ENCODE data around the gene TTI1. TPM values are rescaled to one million over a fixed set of nuclear protein-coding genes. Genes with fewer than 3 reads are reported as not detected.

TTI1 gene
- total RNA-seq, 1 experiment from 2014 or later: 26.6 TPM

DNA sequence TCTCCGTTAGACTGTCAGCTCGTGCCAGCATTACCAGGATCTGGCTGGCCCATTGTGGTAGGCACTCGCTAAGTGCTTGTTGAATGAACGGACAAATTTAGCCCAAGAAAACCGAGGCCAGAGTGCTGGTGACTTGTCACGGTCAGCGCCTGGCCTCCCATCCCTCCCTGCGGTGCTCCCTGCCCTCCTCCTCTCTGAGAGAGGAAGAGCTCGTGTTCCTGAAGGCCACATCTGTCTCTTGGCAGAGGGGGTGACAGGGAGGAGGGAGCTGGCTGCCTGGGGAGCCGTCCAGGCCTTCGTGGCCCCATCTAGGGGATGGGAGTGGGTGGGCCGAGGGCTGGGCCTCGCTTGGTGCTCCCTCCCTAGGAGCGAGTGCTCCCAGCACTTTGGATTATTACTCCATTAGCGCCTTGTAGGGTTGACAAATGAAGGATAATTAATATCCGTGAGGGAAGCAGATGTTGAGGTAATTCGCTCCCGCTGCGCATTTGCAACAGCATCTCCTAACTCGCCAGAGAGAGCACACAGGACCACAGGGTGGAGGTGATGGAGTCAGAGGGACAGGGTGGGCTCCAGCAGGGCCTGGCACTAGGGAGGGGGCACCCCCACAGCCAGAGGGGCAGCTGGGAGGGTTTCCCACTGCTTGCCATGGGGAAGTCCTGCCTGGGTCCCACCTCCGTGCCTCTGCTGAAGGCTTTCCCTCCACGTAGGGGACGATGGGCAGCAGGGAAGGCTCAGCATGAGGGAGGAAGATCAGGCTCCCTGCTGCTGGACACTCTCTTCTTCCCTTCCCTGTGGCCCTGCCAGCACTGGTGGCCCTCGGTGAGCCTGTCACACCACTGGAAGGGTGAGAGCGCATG, 93.3 kb downstream of the TTI1 start:
- H3K9me3 ChIP-seq (ENCODE audit: control insufficient read depth, insufficient read depth, low read depth, low read length): no peaks in the 10 kb centered on the region
- intact Hi-C loops (cut with micrococcal nuclease; ENCODE audit: unreplicated experiment): no loop called here
- in situ Hi-C loops (cut with HindIII; ENCODE audit: low pct_unique_long_range_greater_than_20kb, low sequenced_read_pairs): no loop called here
- H3K4me3 ChIP-seq (ENCODE audit: low read depth in 2 of 2, low read length in 2 of 2): no peak overlapping the region
- ChIA-PET CTCF (no interaction called here), POLR2A (no interaction called here)
- H3K4me1 ChIP-seq (ENCODE audit: control insufficient read depth, insufficient read depth, low read length): peaks cover under 1% of the 10 kb centered on the region
- no peak overlapping the region for H3K27ac ChIP-seq (ENCODE audit: low read length)
- H3K27me3 ChIP-seq (ENCODE audit: control insufficient read depth, insufficient read depth, low read length): no peaks in the 10 kb centered on the region
- no peak for TF ChIP-seq POLR2AphosphoS5 (IDR thresholded peaks at IDR 0.05; ENCODE audit: low read depth, low read length)
- TF ChIP-seq TCF7L2 (IDR thresholded peaks at IDR 0.05; ENCODE audit: low read depth, low read length): no peak
- no peaks in the 10 kb centered on the region for H3K36me3 ChIP-seq (ENCODE audit: control insufficient read depth, insufficient read depth, low read length)
- no TSS peak for BruUV-seq (replicated peaks)
- ATAC-seq (no peak), DNase-seq (ENCODE audit: low read depth, low spot score) (no peak)

DNA sequence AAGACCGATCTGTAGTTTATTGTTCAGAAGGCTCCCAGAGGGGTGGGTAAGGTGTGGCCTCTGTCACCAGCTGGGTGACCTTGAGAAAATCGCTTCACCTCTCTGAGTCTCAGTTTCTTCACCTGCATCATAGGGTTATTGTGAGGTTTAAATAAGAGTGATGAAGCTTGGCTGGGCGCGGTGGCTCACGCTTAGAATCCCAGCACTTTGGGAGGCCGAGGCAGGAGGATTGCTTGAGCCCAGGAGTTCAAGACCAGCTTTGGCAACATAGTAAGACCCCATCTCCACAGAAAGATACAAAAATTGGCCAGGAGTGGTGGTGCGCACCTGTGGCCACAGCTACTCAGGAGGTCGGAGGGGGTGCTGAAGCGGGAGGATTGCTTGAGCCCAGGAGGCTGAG, 94.3 kb downstream of the TTI1 start:
- Histone ChIP-seq H3K27me3 (ENCODE audit: control insufficient read depth, insufficient read depth, low read length) (no peaks in the 10 kb centered on the region), H3K36me3 (ENCODE audit: control insufficient read depth, insufficient read depth, low read length) (no peaks in the 10 kb centered on the region), H3K9me3 (ENCODE audit: control insufficient read depth, insufficient read depth, low read depth, low read length) (no peaks in the 10 kb centered on the region), H3K4me3 (ENCODE audit: low read depth in 2 of 2, low read length in 2 of 2) (no peak overlapping the region), H3K27ac (ENCODE audit: low read length) (no peak overlapping the region), H3K4me1 (ENCODE audit: control insufficient read depth, insufficient read depth, low read length) (no peaks in the 10 kb centered on the region)
- ATAC-seq (no peak), DNase-seq (ENCODE audit: low read depth, low spot score) (no peak)
- BruUV-seq (replicated peaks): no TSS peak
- TF ChIP-seq, protein P1, sequence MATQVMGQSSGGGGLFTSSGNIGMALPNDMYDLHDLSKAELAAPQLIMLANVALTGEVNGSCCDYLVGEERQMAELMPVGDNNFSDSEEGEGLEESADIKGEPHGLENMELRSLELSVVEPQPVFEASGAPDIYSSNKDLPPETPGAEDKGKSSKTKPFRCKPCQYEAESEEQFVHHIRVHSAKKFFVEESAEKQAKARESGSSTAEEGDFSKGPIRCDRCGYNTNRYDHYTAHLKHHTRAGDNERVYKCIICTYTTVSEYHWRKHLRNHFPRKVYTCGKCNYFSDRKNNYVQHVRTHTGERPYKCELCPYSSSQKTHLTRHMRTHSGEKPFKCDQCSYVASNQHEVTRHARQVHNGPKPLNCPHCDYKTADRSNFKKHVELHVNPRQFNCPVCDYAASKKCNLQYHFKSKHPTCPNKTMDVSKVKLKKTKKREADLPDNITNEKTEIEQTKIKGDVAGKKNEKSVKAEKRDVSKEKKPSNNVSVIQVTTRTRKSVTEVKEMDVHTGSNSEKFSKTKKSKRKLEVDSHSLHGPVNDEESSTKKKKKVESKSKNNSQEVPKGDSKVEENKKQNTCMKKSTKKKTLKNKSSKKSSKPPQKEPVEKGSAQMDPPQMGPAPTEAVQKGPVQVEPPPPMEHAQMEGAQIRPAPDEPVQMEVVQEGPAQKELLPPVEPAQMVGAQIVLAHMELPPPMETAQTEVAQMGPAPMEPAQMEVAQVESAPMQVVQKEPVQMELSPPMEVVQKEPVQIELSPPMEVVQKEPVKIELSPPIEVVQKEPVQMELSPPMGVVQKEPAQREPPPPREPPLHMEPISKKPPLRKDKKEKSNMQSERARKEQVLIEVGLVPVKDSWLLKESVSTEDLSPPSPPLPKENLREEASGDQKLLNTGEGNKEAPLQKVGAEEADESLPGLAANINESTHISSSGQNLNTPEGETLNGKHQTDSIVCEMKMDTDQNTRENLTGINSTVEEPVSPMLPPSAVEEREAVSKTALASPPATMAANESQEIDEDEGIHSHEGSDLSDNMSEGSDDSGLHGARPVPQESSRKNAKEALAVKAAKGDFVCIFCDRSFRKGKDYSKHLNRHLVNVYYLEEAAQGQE (IDR thresholded peaks at IDR 0.05; ENCODE audit: insufficient read depth in 1 of 2, low read depth in 2 of 2, low read length in 1 of 2): no peak
- TF ChIP-seq POLR2AphosphoS5 (IDR thresholded peaks at IDR 0.05; ENCODE audit: low read depth, low read length): no peak
- TF ChIP-seq, protein P2, sequence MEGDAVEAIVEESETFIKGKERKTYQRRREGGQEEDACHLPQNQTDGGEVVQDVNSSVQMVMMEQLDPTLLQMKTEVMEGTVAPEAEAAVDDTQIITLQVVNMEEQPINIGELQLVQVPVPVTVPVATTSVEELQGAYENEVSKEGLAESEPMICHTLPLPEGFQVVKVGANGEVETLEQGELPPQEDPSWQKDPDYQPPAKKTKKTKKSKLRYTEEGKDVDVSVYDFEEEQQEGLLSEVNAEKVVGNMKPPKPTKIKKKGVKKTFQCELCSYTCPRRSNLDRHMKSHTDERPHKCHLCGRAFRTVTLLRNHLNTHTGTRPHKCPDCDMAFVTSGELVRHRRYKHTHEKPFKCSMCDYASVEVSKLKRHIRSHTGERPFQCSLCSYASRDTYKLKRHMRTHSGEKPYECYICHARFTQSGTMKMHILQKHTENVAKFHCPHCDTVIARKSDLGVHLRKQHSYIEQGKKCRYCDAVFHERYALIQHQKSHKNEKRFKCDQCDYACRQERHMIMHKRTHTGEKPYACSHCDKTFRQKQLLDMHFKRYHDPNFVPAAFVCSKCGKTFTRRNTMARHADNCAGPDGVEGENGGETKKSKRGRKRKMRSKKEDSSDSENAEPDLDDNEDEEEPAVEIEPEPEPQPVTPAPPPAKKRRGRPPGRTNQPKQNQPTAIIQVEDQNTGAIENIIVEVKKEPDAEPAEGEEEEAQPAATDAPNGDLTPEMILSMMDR (IDR thresholded peaks at IDR 0.05): no peak
- no peak for TF ChIP-seq SIN3A (IDR thresholded peaks at IDR 0.05; ENCODE audit: borderline replicate concordance, insufficient read depth, low read depth, low read length)
- no peak for TF ChIP-seq TCF7L2 (IDR thresholded peaks at IDR 0.05; ENCODE audit: low read depth, low read length)
- in situ Hi-C loops (cut with HindIII; ENCODE audit: low pct_unique_long_range_greater_than_20kb, low sequenced_read_pairs): no loop called here
- ChIA-PET POLR2A (no interaction called here), CTCF (no interaction called here)
- intact Hi-C loops (cut with micrococcal nuclease; ENCODE audit: unreplicated experiment): no loop called here

DNA sequence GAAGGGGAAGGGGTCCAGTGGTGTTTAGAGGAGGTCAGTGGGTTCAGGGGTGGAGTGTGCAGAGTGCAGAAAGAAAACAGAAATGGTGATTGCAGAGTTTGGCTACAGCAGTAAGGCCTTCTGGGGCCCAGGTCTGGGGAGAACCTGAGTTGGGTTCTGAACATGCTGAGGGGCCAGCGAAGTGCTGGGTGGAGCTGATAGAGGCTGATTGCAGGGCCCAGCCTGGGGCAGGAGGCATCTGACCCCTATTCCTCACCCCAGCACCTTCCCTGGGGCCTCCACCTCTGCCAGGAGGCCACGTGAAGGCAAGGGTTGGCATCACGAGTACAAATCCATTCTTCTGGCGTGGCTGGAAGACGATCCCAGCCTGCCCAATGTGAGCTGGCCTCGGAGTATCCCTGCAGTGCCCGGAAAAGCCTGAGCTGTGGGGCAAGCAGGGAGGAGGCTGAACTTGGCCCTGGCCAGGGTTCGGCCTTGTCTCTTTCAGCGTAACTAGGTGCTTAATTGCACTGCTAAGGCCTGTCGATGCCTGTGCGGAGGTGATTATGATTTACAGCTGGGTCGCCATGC, 95.0 kb downstream of the TTI1 start:
- Histone ChIP-seq H3K9me3 (ENCODE audit: control insufficient read depth, insufficient read depth, low read depth, low read length) (no peaks in the 10 kb centered on the region), H3K36me3 (ENCODE audit: control insufficient read depth, insufficient read depth, low read length) (no peaks in the 10 kb centered on the region), H3K4me1 (ENCODE audit: control insufficient read depth, insufficient read depth, low read length) (no peaks in the 10 kb centered on the region), H3K27me3 (ENCODE audit: control insufficient read depth, insufficient read depth, low read length) (no peaks in the 10 kb centered on the region), H3K4me3 (ENCODE audit: low read depth in 2 of 2, low read length in 2 of 2) (no peak overlapping the region), H3K27ac (ENCODE audit: low read length) (no peak overlapping the region)
- BruUV-seq (replicated peaks): no TSS peak
- intact Hi-C loops (cut with micrococcal nuclease; ENCODE audit: unreplicated experiment): no loop called here
- CTCF ChIA-PET: no interaction called here
- ATAC-seq (no peak), DNase-seq (ENCODE audit: low read depth, low spot score) (no peak)
- POLR2A ChIA-PET: no interaction called here
- in situ Hi-C loops (cut with HindIII; ENCODE audit: low pct_unique_long_range_greater_than_20kb, low sequenced_read_pairs): no loop called here
- no peak for TF ChIP-seq POLR2AphosphoS5 (IDR thresholded peaks at IDR 0.05; ENCODE audit: low read depth, low read length)
- no peak for TF ChIP-seq TCF7L2 (IDR thresholded peaks at IDR 0.05; ENCODE audit: low read depth, low read length)
- no peak for TF ChIP-seq SIN3A (IDR thresholded peaks at IDR 0.05; ENCODE audit: borderline replicate concordance, insufficient read depth, low read depth, low read length)
- TF ChIP-seq, protein P1 (IDR thresholded peaks at IDR 0.05; ENCODE audit: insufficient read depth in 1 of 2, low read depth in 2 of 2, low read length in 1 of 2): no peak
- TF ChIP-seq, protein P2 (IDR thresholded peaks at IDR 0.05): no peak

Data from Panc1 (cell line).